Parathyroid adenoma (tissue), 2 donors: ENCODE results near the gene NUDT19.
"Not testable (repeated sequence)": the region's sequence is repeated elsewhere in the genome, so short reads cannot be mapped to it uniquely, and the experiment has no call there.

Experiments used
- H2AFZ ChIP-seq: fragments of 300-600 bp; sonication (generic); one replicate; pipeline ENCODE4 v1.7.0; 2017; ENCODE audit warnings: antibody characterized with exemption, mild to moderate bottlenecking
- H3K27ac ChIP-seq: fragments of 300-600 bp; sonication (generic); one replicate; pipeline ENCODE4 v1.7.0; 2017
- H3K27me3 ChIP-seq: fragments of 300-600 bp; sonication (generic); one replicate; pipeline ENCODE4 v1.7.0; 2017; ENCODE audit warnings: low read length; ENCODE audit not compliant: control insufficient read depth, insufficient read depth
- H3K36me3 ChIP-seq: fragments of 300-600 bp; sonication (generic); one replicate; pipeline ENCODE4 v1.7.0; 2017; ENCODE audit warnings: low read length; ENCODE audit not compliant: control insufficient read depth, insufficient read depth
- H3K4me1 ChIP-seq: fragments of 300-600 bp; sonication (generic); one replicate; pipeline ENCODE4 v1.7.0; 2017; ENCODE audit warnings: control low read depth
- H3K4me2 ChIP-seq: fragments of 300-600 bp; sonication (generic); one replicate; pipeline ENCODE4 v1.7.0; 2017; ENCODE audit warnings: low read length
- H3K4me3 ChIP-seq: fragments of 300-600 bp; sonication (generic); one replicate; pipeline ENCODE4 v1.7.0; 2017; ENCODE audit warnings: low read depth, low read length
- H3K79me2 ChIP-seq: fragments of 300-600 bp; sonication (generic); one replicate; pipeline ENCODE4 v1.7.0; 2017; ENCODE audit warnings: control low read depth
- H3K9ac ChIP-seq: fragments of 300-600 bp; sonication (generic); one replicate; pipeline ENCODE4 v1.7.0; 2017; ENCODE audit warnings: mild to moderate bottlenecking
- H3K9me3 ChIP-seq: fragments of 300-600 bp; sonication (generic); one replicate; pipeline ENCODE4 v1.7.0; 2017; ENCODE audit warnings: low read length; ENCODE audit not compliant: control insufficient read depth
- CTCF ChIP-seq: fragments of 300-600 bp; sonication (generic); IDR thresholded peaks from one replicate; pipeline ENCODE4 v1.7.0; 2017; ENCODE audit warnings: antibody characterized with exemption, mild to moderate bottlenecking
- donor health status: primary hyperparathyroidism.

NUDT19 gene

GRCh38 chr19:32687681-32688080 is 3.9 kb upstream of the NUDT19 start:
- Histone ChIP-seq H3K9me3 (no peaks in the 10 kb centered on the region), H3K27me3 (no peaks in the 10 kb centered on the region), H3K79me2 (peaks cover 18% of the 10 kb centered on the region), H3K9ac (no peak overlapping the region), H2AFZ (no peak overlapping the region), H3K4me1 (peaks cover 10% of the 10 kb centered on the region), H3K4me2 (no peak overlapping the region), H3K27ac (no peak overlapping the region), H3K36me3 (no peaks in the 10 kb centered on the region), H3K4me3 (no peak overlapping the region)
- TF ChIP-seq CTCF, result no peak

GRCh38 chr19:32688311-32688710 is 3.3 kb upstream of the NUDT19 start:
- H3K9ac ChIP-seq, result no peak overlapping the region
- no peaks in the 10 kb centered on the region for H3K27me3 ChIP-seq
- H3K27ac ChIP-seq, result no peak overlapping the region
- H3K79me2 ChIP-seq, result peaks cover 25% of the 10 kb centered on the region
- H3K36me3 ChIP-seq, result no peaks in the 10 kb centered on the region
- no peak overlapping the region for H3K4me2 ChIP-seq
- no peak overlapping the region for H3K4me3 ChIP-seq
- peaks cover 15% of the 10 kb centered on the region for H3K4me1 ChIP-seq
- H2AFZ ChIP-seq, result no peak overlapping the region
- H3K9me3 ChIP-seq, result no peaks in the 10 kb centered on the region
- TF ChIP-seq CTCF, result no peak

GRCh38 chr19:32691952-32692726 is 518 bp downstream of the NUDT19 start:
- TF ChIP-seq CTCF, result no peak
- H3K4me3 ChIP-seq, result peak overlapping the region; percentile 66
- peak overlapping the region; percentile 16 for H3K9ac ChIP-seq
- peaks cover 45% of the 10 kb centered on the region for H3K79me2 ChIP-seq
- peaks cover 31% of the 10 kb centered on the region for H3K4me1 ChIP-seq
- peak overlapping the region; percentile 70 for H3K27ac ChIP-seq
- no peaks in the 10 kb centered on the region for H3K36me3 ChIP-seq
- H3K4me2 ChIP-seq, result peak overlapping the region; percentile 72
- no peaks in the 10 kb centered on the region for H3K9me3 ChIP-seq
- H3K27me3 ChIP-seq, result no peaks in the 10 kb centered on the region
- peak overlapping the region; percentile 69 for H2AFZ ChIP-seq

GRCh38 chr19:32692727-32693061 is 1.1 kb downstream of the NUDT19 start:
- H3K27ac ChIP-seq, result peak overlapping the region; percentile 70
- H3K27me3 ChIP-seq, result no peaks in the 10 kb centered on the region
- no peaks in the 10 kb centered on the region for H3K9me3 ChIP-seq

GRCh38 chr19:32693151-32694108 is 1.8 kb downstream of the NUDT19 start:
- Histone ChIP-seq H3K4me3 (peak overlapping the region; percentile 66), H3K79me2 (peaks cover 42% of the 10 kb centered on the region), H3K4me2 (peak overlapping the region; percentile 72), H3K4me1 (peaks cover 31% of the 10 kb centered on the region)
- not testable (repeated sequence) for H2AFZ ChIP-seq, H3K9me3 ChIP-seq, H3K36me3 ChIP-seq, H3K9ac ChIP-seq, H3K27me3 ChIP-seq, H3K27ac ChIP-seq

More at GRCh38 chr19:32692727-32693061, 1.1 kb downstream of the NUDT19 start:
- Histone ChIP-seq H2AFZ (peak overlapping the region; percentile 69), H3K9ac (peak overlapping the region; percentile 16), H3K4me3 (peak overlapping the region; percentile 66), H3K79me2 (peaks cover 45% of the 10 kb centered on the region), H3K4me1 (peaks cover 31% of the 10 kb centered on the region), H3K36me3 (no peaks in the 10 kb centered on the region), H3K4me2 (peak overlapping the region; percentile 72)
- TF ChIP-seq CTCF, result no peak

- H2AFZ ChIP-seq, H3K9ac ChIP-seq, H3K27me3 ChIP-seq, H3K9me3 ChIP-seq, H3K27ac ChIP-seq, H3K36me3 ChIP-seq, H3K4me3 ChIP-seq: not testable (repeated sequence)
- H3K4me2 ChIP-seq, result peak overlapping the region; percentile 47
- H3K79me2 ChIP-seq, result peaks cover 41% of the 10 kb centered on the region
- H3K4me1 ChIP-seq, result peaks cover 31% of the 10 kb centered on the region
These were observed 2.7 kb downstream of the NUDT19 start for GRCh38 chr19:32694316-32694715.

- not testable (repeated sequence) for H3K27ac ChIP-seq, H3K9ac ChIP-seq
- H3K4me1 ChIP-seq, result peaks cover 31% of the 10 kb centered on the region
These were observed 3.2 kb downstream of the NUDT19 start for GRCh38 chr19:32694851-32695250.

More at GRCh38 chr19:32694851-32695250, 3.2 kb downstream of the NUDT19 start:
- not testable (repeated sequence) for H3K4me3 ChIP-seq, H3K36me3 ChIP-seq, H2AFZ ChIP-seq, H3K9me3 ChIP-seq, H3K27me3 ChIP-seq
- Histone ChIP-seq H3K4me2 (peak overlapping the region; percentile 47), H3K79me2 (peaks cover 36% of the 10 kb centered on the region)
